Tongue (tissue), 2 donors: ENCODE results near the gene PISD. TPM values are rescaled to one million over a fixed set of nuclear protein-coding genes. Genes with fewer than 3 reads are reported as not detected.

Experiments
- DNase-seq: peaks from one replicate; pipeline ENCODE4 v3.0.0-alpha.2; 2015
- total RNA-seq: library from RNA; depleted of rRNA; stranded (reverse); fragments of >200 nt; gene quantifications from one replicate; pipeline ENCODE4 v1.2.3, GENCODE V29; 2014

The PISD gene
- total RNA-seq, 1 donor from 2014 or later, result 24.4 TPM

- DNase-seq, result peak; percentile 61
These were observed 36.2 kb downstream of the PISD start for GRCh38 chr22:31625661-31626426.

- DNase-seq, result no peak
These were observed 36.8 kb downstream of the PISD start for GRCh38 chr22:31625257-31625640.

DNA sequence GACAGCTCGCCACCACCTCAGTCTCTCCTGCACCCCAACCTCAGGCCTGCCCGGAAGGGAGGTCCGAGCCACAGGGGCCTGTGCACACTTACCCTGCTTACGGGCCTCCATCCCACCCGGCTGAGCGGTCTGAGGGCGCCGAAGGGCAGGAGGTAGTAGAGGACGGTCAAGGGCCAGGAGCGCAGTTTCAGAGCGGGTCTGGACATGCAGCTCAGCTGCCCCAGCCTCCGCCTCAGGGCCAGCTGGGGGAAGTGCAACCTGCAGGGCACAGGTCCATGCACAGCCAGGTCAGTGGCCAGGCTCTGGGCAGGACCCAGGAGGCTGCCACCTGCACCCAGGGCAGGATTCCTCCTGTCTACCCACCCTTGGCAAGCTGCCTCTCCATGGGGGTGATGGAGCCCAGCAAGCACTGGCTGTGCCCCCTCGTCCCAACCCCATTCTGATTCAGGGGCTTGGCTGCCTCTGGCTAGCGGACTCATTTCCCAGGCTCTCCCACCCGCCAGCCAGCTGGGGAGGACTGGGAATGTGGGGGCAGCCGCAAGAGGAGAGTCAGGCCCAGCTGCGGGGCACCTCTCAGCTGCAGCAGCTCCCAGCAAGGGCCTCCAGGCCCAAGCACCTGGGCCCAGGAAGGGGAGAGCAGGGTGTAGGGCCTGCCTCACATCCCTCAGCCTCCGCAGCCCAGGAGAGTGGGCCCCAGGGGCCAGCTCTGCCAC, 38.3 kb downstream of the PISD start:
- no peak for DNase-seq

DNA sequence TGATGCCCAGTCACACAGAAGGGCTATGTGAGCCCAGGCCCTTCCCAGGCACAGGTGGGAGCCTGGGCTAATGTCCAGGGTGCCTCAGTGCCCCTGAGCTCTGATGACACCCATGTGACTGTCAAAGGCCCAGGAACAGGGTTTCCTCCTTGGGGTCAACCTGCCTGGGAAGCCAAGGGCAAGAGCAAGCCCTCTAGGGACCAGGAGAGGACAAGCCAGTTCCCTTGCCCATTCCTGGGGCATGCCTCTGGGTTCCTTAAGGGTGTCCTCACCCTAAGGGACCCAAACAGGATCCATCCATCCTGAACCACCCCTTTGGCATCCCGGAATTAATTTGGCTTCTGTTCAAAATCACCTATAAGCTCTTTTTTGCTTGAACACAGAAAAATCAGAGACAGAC, 39.0 kb downstream of the PISD start:
- DNase-seq, result no peak

- DNase-seq, result no peak
These were observed 40.4 kb downstream of the PISD start for GRCh38 chr22:31621507-31622124.

- DNase-seq, result no peak
These were observed 41.1 kb downstream of the PISD start for GRCh38 chr22:31620756-31621480.

DNA sequence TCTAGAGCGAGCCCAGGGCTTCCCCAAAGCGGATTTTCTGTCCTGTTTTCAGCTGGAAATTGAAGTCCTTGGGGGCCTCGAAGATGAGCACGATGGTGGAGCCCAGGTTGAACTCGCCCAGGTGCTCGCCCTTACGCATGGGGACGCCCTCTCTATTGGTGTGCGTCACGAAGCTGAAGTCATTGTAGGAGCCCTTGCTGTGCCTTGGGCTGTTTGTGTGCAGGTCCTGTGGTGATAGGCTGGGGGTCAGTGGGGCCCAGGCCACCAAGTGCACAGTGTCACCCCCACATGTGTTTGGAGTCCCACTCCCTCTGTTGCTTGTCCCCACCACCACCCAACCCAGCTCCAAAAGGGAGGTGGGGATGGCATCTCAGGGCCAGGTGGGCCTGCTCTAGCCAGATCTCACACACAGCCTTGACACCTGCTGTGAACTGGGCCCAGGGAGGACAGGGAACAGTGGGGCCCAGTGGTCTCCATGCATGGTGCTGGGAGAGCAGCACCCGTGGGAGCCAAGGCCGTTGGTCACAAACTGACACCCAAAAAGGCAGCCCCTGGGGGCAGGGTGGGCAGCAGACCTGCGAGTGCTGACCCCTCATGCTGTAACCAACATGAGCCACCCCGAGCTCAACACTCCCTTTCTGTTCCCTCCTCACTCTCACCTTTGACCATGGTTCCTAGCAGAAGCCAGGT, 42.3 kb downstream of the PISD start:
- DNase-seq, result no peak

- DNase-seq, result no peak
These were observed 43.4 kb downstream of the PISD start for GRCh38 chr22:31618471-31619176.

DNA sequence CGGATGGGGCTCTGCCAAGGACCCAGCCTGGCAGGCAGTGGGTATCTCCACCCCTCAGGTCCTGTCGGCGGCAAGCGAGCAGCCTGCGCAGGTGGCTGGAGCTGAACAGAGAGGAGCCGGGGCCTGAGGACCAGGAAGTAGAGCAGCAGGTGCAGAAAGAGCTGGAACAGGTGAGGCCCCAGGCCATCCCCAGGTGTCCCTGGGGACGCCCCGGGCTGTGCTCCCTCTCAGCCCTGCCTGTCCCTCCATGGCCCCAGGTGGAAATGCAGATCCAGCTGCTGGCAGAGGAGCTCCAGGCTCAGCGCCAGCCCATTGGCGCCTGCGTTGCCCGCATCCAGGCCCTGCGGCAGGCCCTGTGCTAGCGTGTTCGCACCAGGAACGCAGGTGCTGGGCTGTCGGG, 44.0 kb downstream of the PISD start:
- DNase-seq, result no peak

DNA sequence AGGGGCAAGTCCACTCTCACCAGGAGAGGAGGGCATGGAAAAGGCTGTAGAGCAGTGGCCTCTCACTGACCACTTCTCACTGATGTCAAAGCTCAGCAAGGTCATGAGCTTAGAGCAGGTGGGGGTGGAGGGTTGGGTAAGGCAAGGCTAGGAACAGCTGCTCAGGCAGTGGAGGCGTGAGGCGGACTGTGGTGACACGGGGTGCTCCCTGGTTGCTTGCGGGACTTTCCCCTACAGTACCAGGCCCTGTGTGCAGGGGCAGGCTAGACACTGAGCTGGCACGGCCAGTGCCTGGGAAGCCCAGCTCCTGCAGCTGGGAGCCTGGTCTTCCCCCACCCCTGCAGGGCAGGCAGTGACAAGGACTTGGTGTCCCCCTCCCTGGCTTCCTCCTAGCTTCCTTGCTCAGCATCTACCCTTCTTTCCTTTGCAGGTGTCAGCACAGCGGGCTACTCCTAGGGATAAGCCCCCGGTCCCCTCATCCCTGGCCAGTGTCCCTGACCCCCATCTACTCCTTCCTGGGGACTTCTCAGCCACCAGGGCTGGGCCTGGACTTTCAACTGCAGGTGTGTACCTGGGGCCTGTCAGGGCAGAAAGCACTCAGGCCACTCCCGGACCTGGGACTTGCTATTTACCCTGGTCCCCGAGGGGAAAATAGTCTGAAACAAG, 45.6 kb downstream of the PISD start:
- DNase-seq, result peak; percentile 52

GRCh38 chr22:31615940-31616314, 46.1 kb downstream of the PISD start:
- DNase-seq, result peak; percentile 77

- no peak for DNase-seq
These were observed 46.5 kb downstream of the PISD start for GRCh38 chr22:31615491-31615860.

GRCh38 chr22:31614781-31615490, 47.1 kb downstream of the PISD start:
- no peak for DNase-seq

GRCh38 chr22:31613904-31614296, 48.1 kb downstream of the PISD start:
- no peak for DNase-seq

- DNase-seq, result no peak
These were observed 48.6 kb downstream of the PISD start for GRCh38 chr22:31613286-31613903.

GRCh38 chr22:31612891-31613285, 49.1 kb downstream of the PISD start:
- DNase-seq, result no peak

DNA sequence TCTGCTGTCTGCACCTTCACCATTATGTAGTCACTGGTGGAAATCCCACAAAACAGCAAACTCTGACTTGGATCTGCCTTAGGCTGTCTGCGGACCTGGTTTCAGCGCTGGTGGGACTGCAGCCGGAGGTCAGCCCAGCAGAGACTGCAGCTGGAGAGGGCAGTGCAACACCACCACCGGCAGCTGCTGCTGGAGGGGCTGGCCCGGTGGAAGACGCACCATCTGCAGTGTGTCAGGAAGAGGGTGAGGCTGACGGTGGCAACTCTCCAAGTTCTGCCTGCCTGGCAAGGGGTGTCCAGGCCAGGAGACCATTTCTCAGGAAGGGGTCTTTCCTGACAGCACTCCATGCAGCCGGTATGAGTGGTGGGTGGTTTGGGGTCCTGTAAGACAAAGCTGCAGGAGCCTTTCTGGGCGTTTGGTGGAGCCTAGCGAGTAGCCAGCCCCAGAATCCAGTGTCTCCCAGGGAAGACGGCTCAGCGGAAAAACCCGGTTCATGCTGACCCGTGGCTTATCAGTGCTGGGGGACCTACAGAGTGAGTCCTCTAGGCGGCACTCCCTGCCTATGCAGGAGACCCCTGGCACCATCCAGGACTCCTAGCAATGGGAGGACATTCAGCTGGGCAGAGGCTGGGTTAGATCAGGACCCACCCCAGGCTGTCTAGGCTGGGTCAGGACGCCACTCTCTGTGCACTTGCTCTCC, 50.8 kb downstream of the PISD start:
- peak; percentile 78 for DNase-seq

DNA sequence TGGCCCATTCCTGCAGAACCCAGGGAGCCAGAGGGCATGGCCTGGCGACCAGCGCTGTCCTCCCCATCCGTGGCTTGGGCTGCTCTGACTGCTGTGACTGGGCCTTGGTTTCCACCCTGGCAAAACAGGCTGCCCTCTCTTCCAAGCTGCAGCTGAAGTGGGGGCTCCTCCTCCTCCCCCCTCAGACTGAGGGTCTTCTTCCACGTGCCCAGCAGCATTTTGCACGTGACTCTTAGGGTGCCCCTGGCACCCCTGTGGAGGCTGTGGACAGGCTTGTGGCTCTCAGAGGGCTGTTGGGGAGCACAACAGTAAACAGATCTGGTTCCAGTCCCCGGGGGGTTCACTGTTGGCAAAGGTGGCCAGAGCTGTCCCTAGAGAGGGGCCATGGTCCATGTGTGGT, 51.4 kb downstream of the PISD start:
- no peak for DNase-seq

- DNase-seq, result no peak
These were observed 52.3 kb downstream of the PISD start for GRCh38 chr22:31609716-31610115.
